ENCODE data around the gene BCL10. TPM values are rescaled to one million over a fixed set of nuclear protein-coding genes. Genes with fewer than 3 reads are reported as not detected.

BCL10 gene
- total RNA-seq, 1 experiment from 2014 or later = 29.9 TPM

DNA sequence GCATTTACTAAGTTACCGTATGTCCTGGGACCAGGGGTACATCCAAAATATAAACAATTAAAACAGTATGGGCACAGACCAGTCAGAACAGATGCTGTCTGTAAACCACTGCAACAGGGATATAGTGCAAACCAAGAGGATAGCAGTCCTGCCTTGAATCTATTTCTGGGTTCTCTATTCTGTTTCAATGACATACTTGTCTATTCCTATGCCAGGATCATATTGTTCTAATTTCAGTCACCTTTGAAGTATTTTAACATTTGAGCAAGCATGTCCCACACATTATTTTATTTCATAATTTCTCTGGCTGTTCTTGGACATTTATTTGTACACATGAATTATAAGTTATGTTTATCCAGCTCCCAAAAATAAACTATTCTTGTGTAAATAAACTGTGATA, 47.5 kb downstream of the BCL10 start:
- H3K4me1 ChIP-seq (ENCODE audit: insufficient read depth, low read length) = peaks cover 20% of the 10 kb centered on the region
- intact Hi-C loops (cut with micrococcal nuclease) = no loop called here
- H3K79me2 ChIP-seq (ENCODE audit: low read length) = no peaks in the 10 kb centered on the region
- CTCF ChIA-PET = no interaction called here
- no peak overlapping the region for H3K4me2 ChIP-seq (ENCODE audit: low read length)
- no peak for TF ChIP-seq EZH2 (IDR thresholded peaks at IDR 0.05; ENCODE audit: low read length, unreplicated experiment)
- TF ChIP-seq EZH2phosphoT487 (IDR thresholded peaks at IDR 0.05; ENCODE audit: borderline replicate concordance, low read length) = no peak
- TF ChIP-seq, protein P1, sequence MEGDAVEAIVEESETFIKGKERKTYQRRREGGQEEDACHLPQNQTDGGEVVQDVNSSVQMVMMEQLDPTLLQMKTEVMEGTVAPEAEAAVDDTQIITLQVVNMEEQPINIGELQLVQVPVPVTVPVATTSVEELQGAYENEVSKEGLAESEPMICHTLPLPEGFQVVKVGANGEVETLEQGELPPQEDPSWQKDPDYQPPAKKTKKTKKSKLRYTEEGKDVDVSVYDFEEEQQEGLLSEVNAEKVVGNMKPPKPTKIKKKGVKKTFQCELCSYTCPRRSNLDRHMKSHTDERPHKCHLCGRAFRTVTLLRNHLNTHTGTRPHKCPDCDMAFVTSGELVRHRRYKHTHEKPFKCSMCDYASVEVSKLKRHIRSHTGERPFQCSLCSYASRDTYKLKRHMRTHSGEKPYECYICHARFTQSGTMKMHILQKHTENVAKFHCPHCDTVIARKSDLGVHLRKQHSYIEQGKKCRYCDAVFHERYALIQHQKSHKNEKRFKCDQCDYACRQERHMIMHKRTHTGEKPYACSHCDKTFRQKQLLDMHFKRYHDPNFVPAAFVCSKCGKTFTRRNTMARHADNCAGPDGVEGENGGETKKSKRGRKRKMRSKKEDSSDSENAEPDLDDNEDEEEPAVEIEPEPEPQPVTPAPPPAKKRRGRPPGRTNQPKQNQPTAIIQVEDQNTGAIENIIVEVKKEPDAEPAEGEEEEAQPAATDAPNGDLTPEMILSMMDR (conservative IDR thresholded peaks at IDR 0.05; ENCODE audit: low read depth, low read length) = no peak
- DNase-seq (no peak), ATAC-seq (no peak)
- no peak overlapping the region for H2AFZ ChIP-seq (ENCODE audit: low read length)
- H3K27ac ChIP-seq (ENCODE audit: low read length) = no peak overlapping the region
- H3K9ac ChIP-seq (ENCODE audit: low read length) = no peak overlapping the region
- H3K27me3 ChIP-seq (ENCODE audit: low read length) = no peaks in the 10 kb centered on the region
- no peaks in the 10 kb centered on the region for H4K20me1 ChIP-seq (ENCODE audit: low read length)
- no peak overlapping the region for H3K4me3 ChIP-seq (ENCODE audit: low read length)
- no peaks in the 10 kb centered on the region for H3K36me3 ChIP-seq (ENCODE audit: low read depth, low read length)
- no peaks in the 10 kb centered on the region for H3K9me3 ChIP-seq (ENCODE audit: low read length)
- no peaks in the 10 kb centered on the region for H3K9me2 ChIP-seq (replicated peaks; ENCODE audit: low read length)
- POLR2A ChIA-PET (ENCODE audit: unreplicated experiment) = no interaction called here
- BruUV-seq (replicated peaks) = no TSS peak
- H3F3A ChIP-seq (ENCODE audit: low read length, unreplicated experiment) = no peaks in the 10 kb centered on the region

DNA sequence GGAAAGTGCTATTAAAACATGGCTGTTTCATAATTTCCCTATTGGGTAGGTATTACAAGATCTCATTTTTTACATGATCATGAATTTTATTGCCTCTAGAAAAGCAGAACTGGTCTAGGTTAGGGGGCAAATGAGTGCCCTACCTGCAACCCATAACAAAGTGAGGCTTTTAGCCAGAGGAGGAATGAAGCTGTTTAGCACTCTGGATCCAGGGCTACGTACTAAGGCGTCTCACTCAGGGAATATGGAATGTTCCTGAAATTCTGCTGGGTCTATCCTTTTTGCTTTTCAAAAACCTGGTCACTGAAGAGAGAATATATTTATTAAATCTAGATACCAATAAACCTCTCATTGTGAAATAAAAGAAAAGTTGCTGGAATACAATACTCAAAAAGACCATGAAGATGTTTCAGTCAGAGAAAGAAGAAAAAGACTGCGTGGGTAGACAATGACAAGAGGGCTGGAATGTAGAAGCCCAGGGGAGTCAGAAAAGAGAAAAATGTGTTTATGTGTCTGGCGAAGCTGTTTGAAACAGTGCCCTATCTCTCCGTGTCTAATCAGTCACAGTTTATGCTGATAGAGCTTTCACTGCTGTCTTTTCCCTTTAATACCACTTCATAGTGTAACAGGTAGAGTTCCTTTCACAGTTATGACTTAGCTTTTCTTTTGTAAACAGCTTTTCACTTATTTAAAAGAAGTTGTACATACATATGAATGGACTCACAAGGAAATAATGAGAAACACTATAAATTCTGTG, 50.6 kb downstream of the BCL10 start:
- Histone ChIP-seq H2AFZ (ENCODE audit: low read length) (peak overlapping the region; percentile 32; the same call in 1 of the 2 replicates), H3K79me2 (ENCODE audit: low read length) (no peaks in the 10 kb centered on the region), H3K9ac (ENCODE audit: low read length) (no peak overlapping the region), H3K9me3 (ENCODE audit: low read length) (no peaks in the 10 kb centered on the region), H3K4me2 (ENCODE audit: low read length) (peak overlapping the region; percentile 56), H4K20me1 (ENCODE audit: low read length) (no peaks in the 10 kb centered on the region), H3K27me3 (ENCODE audit: low read length) (no peaks in the 10 kb centered on the region), H3K4me3 (ENCODE audit: low read length) (no peak overlapping the region), H3K4me1 (ENCODE audit: insufficient read depth, low read length) (peaks cover 20% of the 10 kb centered on the region), H3K36me3 (ENCODE audit: low read depth, low read length) (no peaks in the 10 kb centered on the region), H3K27ac (ENCODE audit: low read length) (peak overlapping the region; percentile 4; the same call in 1 of the 2 replicates), H3F3A (ENCODE audit: low read length, unreplicated experiment) (no peaks in the 10 kb centered on the region), H3K9me2 (replicated peaks; ENCODE audit: low read length) (no peaks in the 10 kb centered on the region)
- intact Hi-C loops (cut with micrococcal nuclease) = no loop called here
- TF ChIP-seq EZH2phosphoT487 (IDR thresholded peaks at IDR 0.05; ENCODE audit: borderline replicate concordance, low read length) = no peak
- TF ChIP-seq, protein P1 (conservative IDR thresholded peaks at IDR 0.05; ENCODE audit: low read depth, low read length) = no peak
- no peak for TF ChIP-seq EZH2 (IDR thresholded peaks at IDR 0.05; ENCODE audit: low read length, unreplicated experiment)
- DNase-seq (no peak), ATAC-seq (no peak)
- ChIA-PET POLR2A (ENCODE audit: unreplicated experiment) (no interaction called here), CTCF (no interaction called here)
- no TSS peak for BruUV-seq (replicated peaks)
